Esophagus (tissue), 2 donors: ENCODE measurements around the gene NAPB. TPM values are rescaled to one million over a fixed set of nuclear protein-coding genes. Genes with fewer than 3 reads are reported as not detected.

Experiments
- H3K27ac ChIP-seq, 2 donors: one replicate each; pipeline ENCODE4 v1.5.1; 2013; ENCODE audit warnings: low read depth in 2 of 2, mild to moderate bottlenecking in 2 of 2, inconsistent platforms in 1 of 2, low read length in 1 of 2, moderate library complexity in 1 of 2
- H3K27me3 ChIP-seq, 2 donors: one replicate each; pipeline ENCODE4 v1.6.1; 2013; ENCODE audit warnings: low read length in 2 of 2, control low read depth in 1 of 2, mild to moderate bottlenecking in 1 of 2; ENCODE audit not compliant: insufficient read depth in 2 of 2, control insufficient read depth in 1 of 2
- H3K36me3 ChIP-seq, 2 donors: one replicate each; pipeline ENCODE4 v1.6.1; 2013; ENCODE audit warnings: low read length in 1 of 2; ENCODE audit not compliant: control insufficient read depth in 2 of 2, insufficient read depth in 2 of 2
- H3K4me1 ChIP-seq, 2 donors: one replicate each; pipeline ENCODE4 v1.6.1; 2013; ENCODE audit warnings: low read length in 1 of 2; ENCODE audit not compliant: control insufficient read depth in 2 of 2, insufficient read depth in 2 of 2
- H3K4me3 ChIP-seq, 2 donors: one replicate each; pipeline ENCODE4 v1.5.1; 2013; ENCODE audit warnings: low read length in 2 of 2, mild to moderate bottlenecking in 2 of 2, low read depth in 1 of 2, moderate library complexity in 1 of 2
- H3K9me3 ChIP-seq, 2 donors: one replicate each; pipeline ENCODE4 v1.6.1; 2013; ENCODE audit warnings: mild to moderate bottlenecking in 2 of 2, low read depth in 1 of 2, low read length in 1 of 2, moderate library complexity in 1 of 2; ENCODE audit not compliant: control insufficient read depth in 2 of 2, insufficient read depth in 1 of 2
- WGBS, 2 donors: extraction: QIAGEN DNeasy Blood & Tissue Kit; methylation state at CpG; one replicate each; pipeline ENCODE4 v1.1.7; 2013; 5-methylcytosine and 5-hydroxymethylcytosine counted together
- polyA plus RNA-seq, 2 donors: library from polyadenylated mRNA; stranded (reverse); fragments of 200-250 nt; gene quantifications; one replicate each; pipeline ENCODE4 v1.2.3, GENCODE V29; 2013
- donor health status: healthy with polysubstance abuse.
- donor health status: Bipolar disorder and iron deficiency.

NAPB gene
- polyA plus RNA-seq, 2 donors: 3.4 to 4.7 TPM

DNA sequence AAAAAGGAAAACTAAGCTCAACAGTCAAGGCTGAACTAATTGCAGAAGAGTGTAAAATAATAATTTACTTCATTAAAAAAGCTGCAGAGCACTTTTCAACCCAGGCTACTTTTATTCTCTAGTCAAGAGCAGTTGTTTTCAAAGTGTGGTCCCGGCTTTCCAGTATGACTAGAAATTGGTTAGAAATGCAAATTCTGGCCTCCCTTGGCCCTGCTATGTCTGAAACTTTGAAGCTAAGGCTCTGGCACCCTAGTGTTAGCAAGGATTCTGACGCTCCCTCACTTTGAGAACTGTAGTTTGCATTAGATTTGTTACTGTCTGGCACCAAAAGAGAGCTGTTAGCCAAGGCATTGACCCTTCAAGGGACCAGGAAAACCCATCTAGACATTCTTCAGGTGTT, 80.2 kb downstream of the NAPB start:
- WGBS, 2 donors: 71 to 79% methylated on average over 2 of the region's 2 CpGs
- Histone ChIP-seq H3K27ac (no peak overlapping the region), H3K9me3 (no peaks in the 10 kb centered on the region), H3K36me3 (no peaks in the 10 kb centered on the region), H3K4me3 (no peak overlapping the region), H3K27me3 (no peaks in the 10 kb centered on the region), H3K4me1 (peaks cover 0 to 1% of the 10 kb centered on the region in 2 donors)

DNA sequence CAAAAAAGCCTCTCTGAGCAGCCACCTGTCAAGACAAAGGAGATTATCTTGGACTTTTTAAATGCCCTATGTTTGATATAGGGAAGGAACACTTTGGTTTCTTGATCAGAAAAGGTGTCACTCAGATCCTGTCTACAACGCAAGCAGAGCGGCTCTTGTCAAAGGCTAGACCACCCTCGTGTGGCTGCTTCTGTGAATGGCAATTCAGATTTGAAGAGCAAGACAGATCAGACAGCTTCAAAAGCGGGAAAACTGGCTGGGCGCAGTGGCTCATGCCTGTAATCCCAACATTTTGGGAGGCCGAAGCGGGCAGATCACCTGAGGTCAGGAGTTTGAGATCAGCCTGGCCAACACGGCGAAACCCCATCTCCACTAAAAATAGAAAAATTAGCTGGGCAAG, 80.8 kb downstream of the NAPB start:
- WGBS, 2 donors: 23 to 27% methylated on average over 9 of the region's 9 CpGs
- H3K9me3 ChIP-seq: no peaks in the 10 kb centered on the region
- H3K4me3 ChIP-seq: no peak overlapping the region

DNA sequence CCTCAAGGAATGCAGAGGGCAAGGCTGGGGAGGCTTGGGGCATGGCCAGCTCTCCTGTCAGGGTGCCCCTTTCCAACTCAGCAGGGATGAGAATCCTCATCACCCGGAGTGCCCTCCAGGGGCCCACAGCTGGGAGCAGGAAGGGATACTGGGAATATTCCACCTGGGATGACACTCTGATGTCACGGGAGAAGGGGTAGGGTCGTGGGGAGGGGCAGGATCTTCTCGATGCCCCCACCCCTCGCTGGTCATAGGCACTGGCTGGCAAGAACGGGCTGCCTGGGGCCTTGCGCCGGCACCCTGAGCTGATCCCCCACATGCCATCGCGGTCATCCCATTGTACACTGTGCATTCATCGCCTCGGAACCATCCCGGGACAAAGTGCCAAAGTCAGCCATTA, 81.3 kb downstream of the NAPB start:
- no peaks in the 10 kb centered on the region for H3K27me3 ChIP-seq
- H3K4me3 ChIP-seq: no peak overlapping the region
- H3K4me1 ChIP-seq: no peaks in the 10 kb centered on the region
- 73 to 74% methylated on average over 13 of the region's 13 CpGs for WGBS, 2 donors
- H3K36me3 ChIP-seq: no peaks in the 10 kb centered on the region
- H3K27ac ChIP-seq: no peak overlapping the region
- H3K9me3 ChIP-seq: no peaks in the 10 kb centered on the region

More for the DNA sequence above, 80.8 kb downstream of the NAPB start:
- Histone ChIP-seq H3K27me3 (no peaks in the 10 kb centered on the region), H3K36me3 (no peaks in the 10 kb centered on the region), H3K4me1 (no peaks in the 10 kb centered on the region), H3K27ac (no peak overlapping the region)

DNA sequence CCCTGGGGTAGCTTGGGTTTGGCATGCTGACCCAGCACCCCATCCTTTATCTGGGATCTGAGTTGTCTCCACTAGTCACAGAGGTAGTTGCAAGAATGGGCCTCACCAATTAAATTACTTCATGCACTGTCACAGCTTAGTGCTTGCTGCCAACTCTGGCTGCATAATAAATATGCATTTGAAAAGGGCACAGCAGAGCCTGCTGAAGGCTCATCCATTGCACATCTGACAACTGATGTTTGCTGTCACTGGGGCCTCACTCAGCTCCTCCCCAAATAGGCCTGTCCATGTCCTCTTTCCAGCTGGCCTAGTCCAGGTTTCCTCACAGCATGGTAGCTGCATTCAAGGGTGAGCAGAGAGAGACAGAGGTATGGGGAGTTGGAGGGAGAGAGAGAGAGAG, 84.0 kb downstream of the NAPB start:
- Histone ChIP-seq H3K9me3 (no peaks in the 10 kb centered on the region), H3K4me3 (no peak overlapping the region), H3K27ac (no peak overlapping the region), H3K27me3 (no peaks in the 10 kb centered on the region), H3K4me1 (peaks cover 0 to 3% of the 10 kb centered on the region in 2 donors), H3K36me3 (no peaks in the 10 kb centered on the region)

DNA sequence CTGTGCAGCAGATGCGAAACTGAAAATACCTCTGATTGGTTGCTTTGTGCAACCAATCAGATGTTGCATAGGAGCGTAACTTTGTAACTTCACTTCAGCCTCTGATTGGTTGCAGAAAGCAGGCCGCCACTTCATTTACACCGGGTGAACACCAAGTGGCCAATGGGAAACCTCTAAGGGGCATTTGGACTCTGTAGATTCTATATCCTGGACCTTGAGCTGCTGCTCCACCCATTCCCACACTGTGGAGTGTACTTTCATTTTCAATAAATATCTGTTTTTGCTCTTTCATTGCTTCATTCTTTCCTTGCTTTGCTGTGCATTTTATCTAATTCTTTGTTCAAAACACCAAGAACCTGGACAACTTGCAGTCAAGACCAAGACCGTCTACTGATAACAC, 84.8 kb downstream of the NAPB start:
- Histone ChIP-seq H3K27ac (no peak overlapping the region), H3K4me1 (peaks cover 0 to 3% of the 10 kb centered on the region in 2 donors), H3K36me3 (no peaks in the 10 kb centered on the region), H3K9me3 (no peaks in the 10 kb centered on the region), H3K4me3 (no peak overlapping the region), H3K27me3 (no peaks in the 10 kb centered on the region)
- WGBS, 2 donors: 85 to 95% methylated on average over 5 of the region's 5 CpGs

- no peaks in the 10 kb centered on the region for H3K36me3 ChIP-seq
- peaks cover 0 to 3% of the 10 kb centered on the region in 2 donors for H3K4me1 ChIP-seq
- H3K9me3 ChIP-seq: no peaks in the 10 kb centered on the region
- H3K4me3 ChIP-seq: no peak overlapping the region
- no peaks in the 10 kb centered on the region for H3K27me3 ChIP-seq
- no peak overlapping the region for H3K27ac ChIP-seq
- WGBS, 2 donors: 91 to 94% methylated on average over 5 of the region's 5 CpGs
Observed at GRCh38 chr20:23335521-23335920, 85.8 kb downstream of the NAPB start.

- WGBS, 2 donors: 64 to 70% methylated on average over 3 of the region's 3 CpGs
- Histone ChIP-seq H3K27ac (no peak overlapping the region), H3K9me3 (no peaks in the 10 kb centered on the region), H3K27me3 (no peaks in the 10 kb centered on the region), H3K4me3 (no peak overlapping the region), H3K36me3 (no peaks in the 10 kb centered on the region), H3K4me1 (peaks cover 0 to 3% of the 10 kb centered on the region in 2 donors)
Observed at GRCh38 chr20:23334111-23334510, 87.2 kb downstream of the NAPB start.

DNA sequence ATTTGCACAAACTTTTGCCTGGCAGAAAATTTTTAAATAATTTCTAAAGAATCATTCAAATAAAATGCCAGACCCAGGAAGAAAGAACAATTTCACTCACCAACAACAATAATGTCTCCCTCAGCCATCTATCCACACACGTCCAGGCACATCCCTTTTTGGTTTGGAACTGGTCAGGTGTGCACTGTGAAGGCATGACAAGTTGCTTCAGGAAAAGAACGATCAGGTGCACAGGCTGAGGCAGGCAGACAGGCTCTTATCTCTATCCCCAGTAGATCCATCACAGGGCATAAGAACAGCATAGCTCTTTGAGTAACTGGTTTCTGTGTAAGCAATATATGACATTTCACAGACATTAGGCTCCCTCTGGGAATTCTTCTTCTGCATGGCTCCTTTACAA, 88.8 kb downstream of the NAPB start:
- Histone ChIP-seq H3K27ac (no peak overlapping the region), H3K27me3 (no peaks in the 10 kb centered on the region), H3K36me3 (no peaks in the 10 kb centered on the region), H3K9me3 (no peaks in the 10 kb centered on the region), H3K4me1 (peaks cover 0 to 3% of the 10 kb centered on the region in 2 donors), H3K4me3 (no peak overlapping the region)
- 41 to 47% methylated on average over 2 of the region's 2 CpGs for WGBS, 2 donors

- WGBS, 2 donors: 66 to 74% methylated on average over 8 of the region's 8 CpGs
- H3K27me3 ChIP-seq: no peaks in the 10 kb centered on the region
- no peaks in the 10 kb centered on the region for H3K36me3 ChIP-seq
- no peaks in the 10 kb centered on the region for H3K9me3 ChIP-seq
- H3K4me1 ChIP-seq: peaks cover 0 to 3% of the 10 kb centered on the region in 2 donors
- H3K4me3 ChIP-seq: no peak overlapping the region
- no peak overlapping the region for H3K27ac ChIP-seq
Observed at GRCh38 chr20:23331450-23332350, 89.6 kb downstream of the NAPB start.
